PC-9 (cell line): ENCODE data around the gene MCTP1. TPM values are rescaled to one million over a fixed set of nuclear protein-coding genes. Genes with fewer than 3 reads are reported as not detected.
A peak's percentile ranks its signal among the peaks of the same experiment; 100 is the strongest.

Experiments used
- BruUV-seq: library from RNA; stranded (reverse); fragments of 400-500 nt; replicated peaks from 2 replicates; lab custom pipeline; 2021; lab: Mats Ljungman, UMichigan
- CTCF ChIA-PET: fragments of 300-600 bp; sonication (Branson Sonifier 250); formaldehyde crosslinking; loops from one replicate; lab custom pipeline; 2022; ENCODE audit warnings: antibody characterized with exemption; lab: Charles Lee
- POLR2A ChIA-PET: fragments of 300-600 bp; sonication (Branson Sonifier 250); formaldehyde crosslinking; loops from one replicate; lab custom pipeline; 2022; ENCODE audit warnings: antibody characterized with exemption; ENCODE audit not compliant: unreplicated experiment; lab: Charles Lee
- DNase-seq, 2 experiments: peaks; one replicate each; pipeline versions ENCODE4 v3.0.0 to v3.0.0-alpha.2; 2015 to 2022; ENCODE audit warnings: mixed read lengths in 1 of 2
- H2AFZ ChIP-seq: fragments of 200-600 bp; sonication (generic); 2 replicates; pipeline ENCODE4 v1.8.1; 2017; ENCODE audit warnings: antibody characterized with exemption
- H3F3A ChIP-seq: fragments of 200-600 bp; sonication (generic); 2 replicates; pipeline ENCODE4 v1.8.1; 2017; ENCODE audit warnings: antibody characterized with exemption, mild to moderate bottlenecking, low read depth; ENCODE audit not compliant: insufficient read depth
- H3K27ac ChIP-seq: fragments of 200-600 bp; sonication (generic); 2 replicates; pipeline ENCODE4 v1.6.1; 2016; ENCODE audit warnings: mixed run types
- H3K27me3 ChIP-seq: fragments of 200-600 bp; sonication (generic); 2 replicates; pipeline ENCODE4 v1.6.1; 2016; ENCODE audit warnings: low read depth, mixed run types; ENCODE audit not compliant: insufficient read depth
- H3K36me3 ChIP-seq: fragments of 200-600 bp; sonication (generic); 2 replicates; pipeline ENCODE4 v1.6.1; 2016; ENCODE audit warnings: low read depth, mixed run types
- H3K4me1 ChIP-seq: fragments of 200-600 bp; sonication (generic); replicated peaks from 2 replicates; pipeline ENCODE4 v1.6.1; 2016; ENCODE audit warnings: mixed run types; ENCODE audit not compliant: insufficient read depth
- H3K4me2 ChIP-seq: fragments of 200-600 bp; sonication (generic); 2 replicates; pipeline ENCODE4 v1.6.1; 2017; ENCODE audit warnings: mixed run types
- H3K4me3 ChIP-seq: fragments of 200-600 bp; sonication (generic); 2 replicates; pipeline ENCODE4 v1.6.1; 2016; ENCODE audit warnings: mixed run types
- H3K79me2 ChIP-seq: fragments of 200-600 bp; sonication (generic); 2 replicates; pipeline ENCODE4 v1.6.1; 2017; ENCODE audit warnings: low read depth, mixed run types
- H3K9me2 ChIP-seq: fragments of 200-600 bp; sonication (generic); 2 replicates; pipeline ENCODE4 v1.8.1; 2017; ENCODE audit warnings: mild to moderate bottlenecking; ENCODE audit not compliant: insufficient read depth
- H3K9me3 ChIP-seq: fragments of 200-600 bp; sonication (generic); 2 replicates; pipeline ENCODE4 v1.8.1; 2016; ENCODE audit warnings: low read depth; ENCODE audit not compliant: insufficient read depth
- H4K20me1 ChIP-seq: fragments of 200-600 bp; sonication (generic); 2 replicates; pipeline ENCODE4 v1.8.1; 2017; ENCODE audit not compliant: insufficient read depth
- CTCF ChIP-seq: fragments of 200-600 bp; sonication (generic); conservative IDR thresholded peaks from 2 replicates; pipeline ENCODE4 v1.6.1; 2017; ENCODE audit warnings: mixed run types, antibody characterized with exemption, mild to moderate bottlenecking, moderate library complexity
- EZH2 ChIP-seq: fragments of 200-600 bp; sonication (generic); IDR thresholded peaks from 2 replicates; pipeline ENCODE4 v1.8.0; 2017; ENCODE audit warnings: antibody characterized with exemption, low read depth
- intact Hi-C: fragments of 100-400 bp; cut with micrococcal nuclease; formaldehyde crosslinking; loops from one replicate; pipeline ENCODE4 v1.10.0; 2022; ENCODE audit not compliant: unreplicated experiment
- total RNA-seq: library from RNA; stranded (reverse); gene quantifications from 2 replicates; pipeline ENCODE4 v1.2.3, GENCODE V29; 2021

Gene MCTP1
- total RNA-seq, 1 experiment from 2014 or later, result 3.9 TPM

- H3K4me2 ChIP-seq, result no peak overlapping the region
- TF ChIP-seq CTCF (no peak), EZH2 (no peak)
- intact Hi-C loops, result no loop called here
- H3K27me3 ChIP-seq, result peaks cover 2% of the 10 kb centered on the region; the same call in 1 of the 2 replicates
- no peak overlapping the region for H3K4me3 ChIP-seq
- DNase-seq, result no peak
- ChIA-PET POLR2A (no interaction called here), CTCF (no interaction called here)
- H2AFZ ChIP-seq, result no peak overlapping the region
- H4K20me1 ChIP-seq, result no peaks in the 10 kb centered on the region
- no peaks in the 10 kb centered on the region for H3K79me2 ChIP-seq
- no peak overlapping the region for H3K27ac ChIP-seq
- H3K36me3 ChIP-seq, result no peaks in the 10 kb centered on the region
- H3K9me3 ChIP-seq, result no peaks in the 10 kb centered on the region
- H3K9me2 ChIP-seq, result no peaks in the 10 kb centered on the region; the same call in 1 of the 2 replicates
- H3K4me1 ChIP-seq, result no peaks in the 10 kb centered on the region
- no TSS peak for BruUV-seq
- H3F3A ChIP-seq, result no peaks in the 10 kb centered on the region
Observed at GRCh38 chr5:95327211-95327610, 42.3 kb upstream of the MCTP1 start.

GRCh38 chr5:95317687-95318086 is 32.8 kb upstream of the MCTP1 start:
- no peaks in the 10 kb centered on the region for H3K27me3 ChIP-seq
- H3K4me2 ChIP-seq, result no peak overlapping the region
- POLR2A ChIA-PET, result no interaction called here
- no peak overlapping the region for H2AFZ ChIP-seq
- no peaks in the 10 kb centered on the region for H3F3A ChIP-seq
- intact Hi-C loops, result no loop called here
- BruUV-seq, result no TSS peak
- no peaks in the 10 kb centered on the region for H4K20me1 ChIP-seq
- no peaks in the 10 kb centered on the region for H3K9me3 ChIP-seq
- H3K4me3 ChIP-seq, result no peak overlapping the region
- CTCF ChIA-PET, result no interaction called here
- no peaks in the 10 kb centered on the region for H3K4me1 ChIP-seq
- TF ChIP-seq EZH2 (no peak), CTCF (no peak)
- H3K27ac ChIP-seq, result no peak overlapping the region
- no peak for DNase-seq
- no peaks in the 10 kb centered on the region for H3K79me2 ChIP-seq
- no peaks in the 10 kb centered on the region for H3K9me2 ChIP-seq
- no peaks in the 10 kb centered on the region for H3K36me3 ChIP-seq

GRCh38 chr5:95317085-95317484 is 32.2 kb upstream of the MCTP1 start:
- Histone ChIP-seq H4K20me1 (no peaks in the 10 kb centered on the region), H3K4me1 (no peaks in the 10 kb centered on the region), H3K4me2 (no peak overlapping the region), H3K27ac (no peak overlapping the region), H3K9me3 (no peaks in the 10 kb centered on the region), H3K9me2 (no peaks in the 10 kb centered on the region), H3F3A (no peaks in the 10 kb centered on the region), H2AFZ (no peak overlapping the region), H3K79me2 (no peaks in the 10 kb centered on the region), H3K27me3 (no peaks in the 10 kb centered on the region), H3K36me3 (no peaks in the 10 kb centered on the region), H3K4me3 (no peak overlapping the region)
- POLR2A ChIA-PET, result no interaction called here
- DNase-seq, result no peak
- intact Hi-C loops, result no loop called here
- no TSS peak for BruUV-seq
- CTCF ChIA-PET, result no interaction called here
- TF ChIP-seq EZH2, result no peak
- 0 out of 2 replicates have a peak, but pooled peaks have one; percentile 22 for TF ChIP-seq CTCF
